GM19467 (cell line): ENCODE measurements around the gene GPN2.
"Not testable (repeated sequence)": the region's sequence is repeated elsewhere in the genome, so short reads cannot be mapped to it uniquely, and the experiment has no call there.

Experiments used
- ATAC-seq: cut with Tn5 transposase; IDR thresholded peaks from one replicate; pipeline ENCODE4 v1.9.1; 2021; ENCODE audit warnings: mild to moderate bottlenecking, moderate library complexity; ENCODE audit not compliant: unreplicated experiment

GPN2 gene

GRCh38 chr1:26858160-26858559, 31.9 kb downstream of the GPN2 start:
- ATAC-seq = no peak

GRCh38 chr1:26857473-26858060, 32.5 kb downstream of the GPN2 start:
- ATAC-seq = no peak

- ATAC-seq = no peak
Measured at GRCh38 chr1:26856604-26857469, 33.2 kb downstream of the GPN2 start.

- ATAC-seq = no peak
Measured at GRCh38 chr1:26856181-26856580, 33.9 kb downstream of the GPN2 start.

GRCh38 chr1:26855636-26856035, 34.4 kb downstream of the GPN2 start:
- no peak for ATAC-seq

- no peak for ATAC-seq
Measured at GRCh38 chr1:26854906-26855305, 35.2 kb downstream of the GPN2 start.

GRCh38 chr1:26853600-26853999, 36.5 kb downstream of the GPN2 start:
- ATAC-seq = no peak

GRCh38 chr1:26853156-26853555, 36.9 kb downstream of the GPN2 start:
- no peak for ATAC-seq

- ATAC-seq = no peak
Measured at GRCh38 chr1:26852701-26853100, 37.4 kb downstream of the GPN2 start.

- no peak for ATAC-seq
Measured at GRCh38 chr1:26851106-26851684, 38.9 kb downstream of the GPN2 start.

- ATAC-seq = no peak
Measured at GRCh38 chr1:26848941-26849774, 40.9 kb downstream of the GPN2 start.

- no peak for ATAC-seq
Measured at GRCh38 chr1:26848499-26848898, 41.6 kb downstream of the GPN2 start.

GRCh38 chr1:26847826-26848225, 42.3 kb downstream of the GPN2 start:
- ATAC-seq = not testable (repeated sequence)

GRCh38 chr1:26844424-26845196, 45.5 kb downstream of the GPN2 start:
- no peak for ATAC-seq

- ATAC-seq = no peak
Measured at GRCh38 chr1:26839779-26840178, 50.3 kb downstream of the GPN2 start.

GRCh38 chr1:26839339-26839722, 50.8 kb downstream of the GPN2 start:
- no peak for ATAC-seq

GRCh38 chr1:26838474-26839338, 51.4 kb downstream of the GPN2 start:
- peak; percentile 80 for ATAC-seq

- ATAC-seq = not testable (repeated sequence)
Measured at GRCh38 chr1:26837665-26838064, 52.4 kb downstream of the GPN2 start.
